Measurements from ENCODE around the gene TMC6. TPM values are rescaled to one million over a fixed set of nuclear protein-coding genes. Genes with fewer than 3 reads are reported as not detected.

The TMC6 gene
- total and polyA plus RNA-seq, 2 experiments from 2014 or later = 50.0 to 72.2 TPM

DNA sequence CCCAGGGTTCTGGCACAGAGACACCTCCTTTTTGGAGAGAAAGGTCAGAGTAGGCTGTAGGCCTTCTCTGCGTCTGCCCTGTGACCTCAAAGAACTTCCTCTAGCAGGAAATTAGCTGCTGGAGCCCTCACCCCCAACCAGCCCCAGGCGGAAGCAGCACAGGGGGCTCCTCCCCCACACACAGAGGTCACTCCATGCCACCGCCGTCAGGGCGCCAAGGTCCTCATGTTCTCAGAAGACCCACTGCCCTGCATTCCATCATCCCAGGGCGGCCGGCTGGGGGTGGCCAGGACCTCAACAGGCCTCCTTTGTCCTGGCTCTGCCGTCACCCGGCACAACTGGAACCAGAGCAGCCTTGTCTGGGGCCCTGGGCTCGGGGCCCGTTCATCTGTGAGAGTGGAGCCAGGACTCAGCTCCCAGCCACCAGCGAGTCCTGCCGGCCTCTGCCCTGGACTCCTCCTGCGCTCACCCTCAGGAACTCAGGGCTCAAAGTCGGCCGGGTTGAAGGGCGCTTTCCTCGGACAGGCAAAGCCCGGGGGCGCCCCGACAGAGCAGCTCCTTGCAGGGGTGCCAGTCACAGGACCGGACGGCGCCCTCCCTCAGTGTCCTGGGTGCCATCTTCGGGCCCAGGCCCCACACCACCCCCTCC, 1.2 kb downstream of the TMC6 start:
- H3K36me3 Mint-ChIP-seq (ENCODE audit: low read depth) = peaks cover 15% of the 10 kb centered on the region
- Histone ChIP-seq H3K4me1 (ENCODE audit: insufficient read depth) (peaks cover 30% of the 10 kb centered on the region), H2AFZ (no peak overlapping the region), H3F3A (replicated peaks; ENCODE audit: low read depth) (0 out of 2 replicates have a peak, but pooled peaks cover 7% of the 10 kb centered on the region), H3K9me2 (ENCODE audit: insufficient read depth) (no peaks in the 10 kb centered on the region), H3K79me2 (replicated peaks; ENCODE audit: insufficient read depth) (0 out of 2 replicates have a peak, but pooled peaks cover 5% of the 10 kb centered on the region), H3K27me3 (ENCODE audit: insufficient read depth) (peaks cover 10% of the 10 kb centered on the region), H3K27ac (ENCODE audit: low read depth) (peak overlapping the region; percentile 30; the same call in 1 of the 2 replicates), H4K20me1 (replicated peaks; ENCODE audit: insufficient read depth) (no peaks in the 10 kb centered on the region), H3K4me3 (peak overlapping the region; percentile 95), H3K36me3 (ENCODE audit: insufficient read depth) (0 out of 2 replicates have a peak, but pooled peaks cover 5% of the 10 kb centered on the region), H3K4me2 (peak overlapping the region; percentile 99)
- ATAC-seq = peak; percentile 6
- peaks cover 20% of the 10 kb centered on the region for H3K4me1 Mint-ChIP-seq
- H3K27ac Mint-ChIP-seq = peak overlapping the region; percentile 67; the same call in 1 of the 2 replicates
- TF ChIP-seq, protein P1, sequence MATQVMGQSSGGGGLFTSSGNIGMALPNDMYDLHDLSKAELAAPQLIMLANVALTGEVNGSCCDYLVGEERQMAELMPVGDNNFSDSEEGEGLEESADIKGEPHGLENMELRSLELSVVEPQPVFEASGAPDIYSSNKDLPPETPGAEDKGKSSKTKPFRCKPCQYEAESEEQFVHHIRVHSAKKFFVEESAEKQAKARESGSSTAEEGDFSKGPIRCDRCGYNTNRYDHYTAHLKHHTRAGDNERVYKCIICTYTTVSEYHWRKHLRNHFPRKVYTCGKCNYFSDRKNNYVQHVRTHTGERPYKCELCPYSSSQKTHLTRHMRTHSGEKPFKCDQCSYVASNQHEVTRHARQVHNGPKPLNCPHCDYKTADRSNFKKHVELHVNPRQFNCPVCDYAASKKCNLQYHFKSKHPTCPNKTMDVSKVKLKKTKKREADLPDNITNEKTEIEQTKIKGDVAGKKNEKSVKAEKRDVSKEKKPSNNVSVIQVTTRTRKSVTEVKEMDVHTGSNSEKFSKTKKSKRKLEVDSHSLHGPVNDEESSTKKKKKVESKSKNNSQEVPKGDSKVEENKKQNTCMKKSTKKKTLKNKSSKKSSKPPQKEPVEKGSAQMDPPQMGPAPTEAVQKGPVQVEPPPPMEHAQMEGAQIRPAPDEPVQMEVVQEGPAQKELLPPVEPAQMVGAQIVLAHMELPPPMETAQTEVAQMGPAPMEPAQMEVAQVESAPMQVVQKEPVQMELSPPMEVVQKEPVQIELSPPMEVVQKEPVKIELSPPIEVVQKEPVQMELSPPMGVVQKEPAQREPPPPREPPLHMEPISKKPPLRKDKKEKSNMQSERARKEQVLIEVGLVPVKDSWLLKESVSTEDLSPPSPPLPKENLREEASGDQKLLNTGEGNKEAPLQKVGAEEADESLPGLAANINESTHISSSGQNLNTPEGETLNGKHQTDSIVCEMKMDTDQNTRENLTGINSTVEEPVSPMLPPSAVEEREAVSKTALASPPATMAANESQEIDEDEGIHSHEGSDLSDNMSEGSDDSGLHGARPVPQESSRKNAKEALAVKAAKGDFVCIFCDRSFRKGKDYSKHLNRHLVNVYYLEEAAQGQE (IDR thresholded peaks at IDR 0.05; ENCODE audit: unreplicated experiment) = no peak
- TF ChIP-seq ZNF114 (CRISPR knock-in tag; IDR thresholded peaks at IDR 0.05) (no peak), CREB1 (CRISPR knock-in tag; IDR thresholded peaks at IDR 0.05; ENCODE audit: low read depth) (no peak), EZH2 (IDR thresholded peaks at IDR 0.05; ENCODE audit: low read depth, unreplicated experiment) (no peak), ZNF331 (CRISPR knock-in tag; IDR thresholded peaks at IDR 0.05; ENCODE audit: low read depth) (no peak), ZNF462 (CRISPR knock-in tag; IDR thresholded peaks at IDR 0.05) (no peak), STAT1 (IDR thresholded peaks at IDR 0.05; ENCODE audit: unreplicated experiment) (no peak), POLR2AphosphoS5 (IDR thresholded peaks at IDR 0.05; ENCODE audit: low read depth) (no peak), EZH2phosphoT487 (IDR thresholded peaks at IDR 0.05; ENCODE audit: unreplicated experiment) (no peak), JUNB (IDR thresholded peaks at IDR 0.05; ENCODE audit: unreplicated experiment) (no peak), NANOG (IDR thresholded peaks at IDR 0.05; ENCODE audit: borderline replicate concordance) (no peak)
- TF ChIP-seq, protein P2, sequence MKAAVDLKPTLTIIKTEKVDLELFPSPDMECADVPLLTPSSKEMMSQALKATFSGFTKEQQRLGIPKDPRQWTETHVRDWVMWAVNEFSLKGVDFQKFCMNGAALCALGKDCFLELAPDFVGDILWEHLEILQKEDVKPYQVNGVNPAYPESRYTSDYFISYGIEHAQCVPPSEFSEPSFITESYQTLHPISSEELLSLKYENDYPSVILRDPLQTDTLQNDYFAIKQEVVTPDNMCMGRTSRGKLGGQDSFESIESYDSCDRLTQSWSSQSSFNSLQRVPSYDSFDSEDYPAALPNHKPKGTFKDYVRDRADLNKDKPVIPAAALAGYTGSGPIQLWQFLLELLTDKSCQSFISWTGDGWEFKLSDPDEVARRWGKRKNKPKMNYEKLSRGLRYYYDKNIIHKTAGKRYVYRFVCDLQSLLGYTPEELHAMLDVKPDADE (IDR thresholded peaks at IDR 0.05) = no peak
- TF ChIP-seq, protein P3, sequence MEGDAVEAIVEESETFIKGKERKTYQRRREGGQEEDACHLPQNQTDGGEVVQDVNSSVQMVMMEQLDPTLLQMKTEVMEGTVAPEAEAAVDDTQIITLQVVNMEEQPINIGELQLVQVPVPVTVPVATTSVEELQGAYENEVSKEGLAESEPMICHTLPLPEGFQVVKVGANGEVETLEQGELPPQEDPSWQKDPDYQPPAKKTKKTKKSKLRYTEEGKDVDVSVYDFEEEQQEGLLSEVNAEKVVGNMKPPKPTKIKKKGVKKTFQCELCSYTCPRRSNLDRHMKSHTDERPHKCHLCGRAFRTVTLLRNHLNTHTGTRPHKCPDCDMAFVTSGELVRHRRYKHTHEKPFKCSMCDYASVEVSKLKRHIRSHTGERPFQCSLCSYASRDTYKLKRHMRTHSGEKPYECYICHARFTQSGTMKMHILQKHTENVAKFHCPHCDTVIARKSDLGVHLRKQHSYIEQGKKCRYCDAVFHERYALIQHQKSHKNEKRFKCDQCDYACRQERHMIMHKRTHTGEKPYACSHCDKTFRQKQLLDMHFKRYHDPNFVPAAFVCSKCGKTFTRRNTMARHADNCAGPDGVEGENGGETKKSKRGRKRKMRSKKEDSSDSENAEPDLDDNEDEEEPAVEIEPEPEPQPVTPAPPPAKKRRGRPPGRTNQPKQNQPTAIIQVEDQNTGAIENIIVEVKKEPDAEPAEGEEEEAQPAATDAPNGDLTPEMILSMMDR (conservative IDR thresholded peaks at IDR 0.05; ENCODE audit: low read depth in 2 of 2) = no peak
- H3K4me3 Mint-ChIP-seq = peak overlapping the region; percentile 80
- peaks cover 20% of the 10 kb centered on the region for H3K27me3 Mint-ChIP-seq (ENCODE audit: insufficient read depth, low read depth, poor library complexity)
- H3K9me3 Mint-ChIP-seq = no peaks in the 10 kb centered on the region
- no peak for DNase-seq (ENCODE audit: low spot score)
